H1 (cell line): ENCODE results near the gene HIVEP2. TPM values are rescaled to one million over a fixed set of nuclear protein-coding genes. Genes with fewer than 3 reads are reported as not detected.

Source experiments
- NRF1 ChIP-seq: IDR thresholded peaks from 2 replicates; pipeline ENCODE4 v1.6.1; 2011; ENCODE audit warnings: mild to moderate bottlenecking, low read depth, low read length, improper control_type of control experiment
- TBP ChIP-seq: IDR thresholded peaks from 2 replicates; pipeline ENCODE4 v1.6.1; 2011; ENCODE audit warnings: low read depth, low read length, improper control_type of control experiment
- polyA plus RNA-seq, 7 experiments: library from polyadenylated mRNA; depleted of rRNA in 3 of 7; stranded (reverse) in 5 of 7; unstranded in 2 of 7; fragments of >200 nt in 5 of 7; fragments of 200-250 nt in 2 of 7; gene quantifications; 1 replicate in 5 of 7; 2 replicates in 1 of 7; 4 replicates in 1 of 7; pipeline versions ENCODE4 v1.2.1 to v1.2.3, GENCODE V29; 2011 to 2013; ENCODE audit warnings: missing spikeins in 2 of 7, mixed read lengths in 2 of 7
- total RNA-seq: library from RNA; stranded (reverse); fragmentation: NEBNext Ultra II Directional; extraction: Animal tissue kit (Norgen Biotek cat#: 25700); gene quantifications from 2 replicates; pipeline ENCODE4 v1.2.1, GENCODE V29; 2021

HIVEP2 gene
- total and polyA plus RNA-seq, 2 of the 8 experiments (the other 6 are each of a cell fraction or from before 2014, with no cell fraction given): 2.2 to 6.1 TPM

DNA sequence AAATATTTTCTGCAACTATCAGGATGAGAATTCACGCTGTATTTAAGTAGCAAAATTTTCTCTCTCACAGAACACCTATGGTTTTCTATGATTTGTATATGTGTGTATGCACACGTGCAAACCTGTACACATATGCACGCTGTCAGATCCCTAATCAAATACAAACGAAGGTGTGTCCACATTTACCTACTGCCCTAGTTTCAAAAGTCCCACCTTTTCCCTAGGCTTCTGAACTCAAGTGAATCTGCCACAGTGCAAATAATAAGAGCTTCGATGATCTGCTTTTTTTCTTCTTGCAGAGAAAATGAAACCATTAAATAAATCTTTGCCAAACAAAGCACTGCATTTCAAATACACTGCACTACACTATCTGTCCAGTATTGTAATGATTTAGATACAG is 6.5 kb downstream of the HIVEP2 start (continued):
- TF ChIP-seq NRF1 (no peak), TBP (no peak)
